ENCODE data around the gene NR1D2.

GRCh38 chr3:23920151-23920655 lies 24.9 kb upstream of the NR1D2 start:
- TF ChIP-seq POLR2A (IDR thresholded peaks at IDR 0.05) (no peak), CTCF (IDR thresholded peaks at IDR 0.05) (no peak), EP300 (IDR thresholded peaks at IDR 0.05) (no peak)
